ENCODE data around the gene PVR. TPM values are rescaled to one million over a fixed set of nuclear protein-coding genes. Genes with fewer than 3 reads are reported as not detected.

Gene PVR
- total RNA-seq, 2 donors from 2014 or later, result 13.9 to 17.5 TPM

- H3K27ac Mint-ChIP-seq, result no peak overlapping the region
- H3K4me1 Mint-ChIP-seq (ENCODE audit: low read depth), result peaks cover 60% of the 10 kb centered on the region
- ATAC-seq (replicated peaks in 1 of 2) (peak; percentile 28 to 29), DNase-seq (peak; percentile 78 to 82)
- no peaks in the 10 kb centered on the region for H3K36me3 Mint-ChIP-seq (ENCODE audit: insufficient read depth in 2 of 2)
- no peak overlapping the region for H3K4me3 Mint-ChIP-seq
- peaks cover 16% of the 10 kb centered on the region for H3K27me3 Mint-ChIP-seq (ENCODE audit: low read depth)
- H3K9me3 Mint-ChIP-seq, result no peaks in the 10 kb centered on the region
Observed at GRCh38 chr19:44689290-44690130, 45.8 kb downstream of the PVR start.

- Mint-ChIP-seq H3K4me1 (ENCODE audit: low read depth) (peaks cover 54% of the 10 kb centered on the region), H3K36me3 (ENCODE audit: insufficient read depth in 2 of 2) (no peaks in the 10 kb centered on the region), H3K9me3 (no peaks in the 10 kb centered on the region), H3K27ac (no peak overlapping the region), H3K4me3 (no peak overlapping the region), H3K27me3 (ENCODE audit: low read depth) (peaks cover 14% of the 10 kb centered on the region)
- DNase-seq (no peak), ATAC-seq (replicated peaks in 1 of 2) (no peak)
Observed at GRCh38 chr19:44690131-44690440, 46.4 kb downstream of the PVR start.

GRCh38 chr19:44692379-44692721 is 48.6 kb downstream of the PVR start:
- peak overlapping the region; percentile 60 to 75 for H3K4me3 Mint-ChIP-seq
- peaks cover 49% of the 10 kb centered on the region for H3K4me1 Mint-ChIP-seq (ENCODE audit: low read depth)
- ATAC-seq (replicated peaks in 1 of 2) (no peak), DNase-seq (no peak)
- H3K27me3 Mint-ChIP-seq (ENCODE audit: low read depth), result peaks cover 15% of the 10 kb centered on the region
- peak overlapping the region; percentile 41 for H3K27ac Mint-ChIP-seq
- no peaks in the 10 kb centered on the region for H3K9me3 Mint-ChIP-seq
- H3K36me3 Mint-ChIP-seq (ENCODE audit: insufficient read depth in 2 of 2), result no peaks in the 10 kb centered on the region

- Mint-ChIP-seq H3K36me3 (ENCODE audit: insufficient read depth in 2 of 2) (no peaks in the 10 kb centered on the region), H3K4me1 (ENCODE audit: low read depth) (peaks cover 47% of the 10 kb centered on the region), H3K27ac (no peak overlapping the region), H3K9me3 (no peaks in the 10 kb centered on the region), H3K4me3 (no peak overlapping the region), H3K27me3 (ENCODE audit: low read depth) (peaks cover 14% of the 10 kb centered on the region)
- no peak for ATAC-seq (replicated peaks in 1 of 2)
- DNase-seq, result peak; percentile 34 to 46
Observed at GRCh38 chr19:44694184-44694579, 50.5 kb downstream of the PVR start.

- no peak for ATAC-seq (replicated peaks in 1 of 2)
- Mint-ChIP-seq H3K36me3 (ENCODE audit: insufficient read depth in 2 of 2) (no peaks in the 10 kb centered on the region), H3K4me1 (ENCODE audit: low read depth) (peaks cover 29% of the 10 kb centered on the region), H3K27ac (no peak overlapping the region), H3K4me3 (no peak overlapping the region), H3K9me3 (no peaks in the 10 kb centered on the region), H3K27me3 (ENCODE audit: low read depth) (peaks cover 14% of the 10 kb centered on the region)
- DNase-seq, result no peak
Observed at GRCh38 chr19:44696939-44697669, 53.4 kb downstream of the PVR start.

GRCh38 chr19:44697670-44698034 is 53.9 kb downstream of the PVR start:
- peaks cover 14% of the 10 kb centered on the region for H3K27me3 Mint-ChIP-seq (ENCODE audit: low read depth)
- ATAC-seq (replicated peaks in 1 of 2) (no peak), DNase-seq (no peak)
- H3K4me3 Mint-ChIP-seq, result no peak overlapping the region
- H3K4me1 Mint-ChIP-seq (ENCODE audit: low read depth), result peaks cover 24% of the 10 kb centered on the region
- H3K36me3 Mint-ChIP-seq (ENCODE audit: insufficient read depth in 2 of 2), result no peaks in the 10 kb centered on the region
- H3K27ac Mint-ChIP-seq, result no peak overlapping the region
- H3K9me3 Mint-ChIP-seq, result no peaks in the 10 kb centered on the region

GRCh38 chr19:44698492-44699201 is 54.9 kb downstream of the PVR start, which contains the start of gene CEACAM16:
Gene CEACAM16 (plus strand): TSS chr19:44699151. CDS start chr19:44701457, 2,306 bp downstream.
- H3K9me3 Mint-ChIP-seq, result no peaks in the 10 kb centered on the region
- no peak within 1 kb of the TSS for H3K27ac Mint-ChIP-seq
- peaks cover 18% of the 10 kb centered on the region for H3K4me1 Mint-ChIP-seq (ENCODE audit: low read depth)
- H3K27me3 Mint-ChIP-seq (ENCODE audit: low read depth), result peaks cover 14% of the 10 kb centered on the region
- ATAC-seq (replicated peaks in 1 of 2) (no peak), DNase-seq (no peak)
- H3K36me3 Mint-ChIP-seq (ENCODE audit: insufficient read depth in 2 of 2), result no peaks in the 10 kb centered on the region
- H3K4me3 Mint-ChIP-seq, result no peak within 1 kb of the TSS

- H3K27me3 Mint-ChIP-seq (ENCODE audit: low read depth), result peaks cover 14% of the 10 kb centered on the region
- H3K36me3 Mint-ChIP-seq (ENCODE audit: insufficient read depth in 2 of 2), result no peaks in the 10 kb centered on the region
- ATAC-seq (replicated peaks in 1 of 2), result no peak
- H3K27ac Mint-ChIP-seq, result no peak overlapping the region
- no peak for DNase-seq
- H3K9me3 Mint-ChIP-seq, result no peaks in the 10 kb centered on the region
- H3K4me3 Mint-ChIP-seq, result no peak overlapping the region
- H3K4me1 Mint-ChIP-seq (ENCODE audit: low read depth), result peaks cover 10% of the 10 kb centered on the region
Observed at GRCh38 chr19:44700547-44700946, 56.8 kb downstream of the PVR start.

GRCh38 chr19:44701228-44701627 is 57.5 kb downstream of the PVR start:
- ATAC-seq (replicated peaks in 1 of 2) (no peak), DNase-seq (no peak)
- Mint-ChIP-seq H3K27me3 (ENCODE audit: low read depth) (peaks cover 14% of the 10 kb centered on the region), H3K9me3 (no peaks in the 10 kb centered on the region), H3K36me3 (ENCODE audit: insufficient read depth in 2 of 2) (no peaks in the 10 kb centered on the region), H3K4me3 (no peak overlapping the region), H3K4me1 (ENCODE audit: low read depth) (peaks cover 10% of the 10 kb centered on the region), H3K27ac (no peak overlapping the region)

GRCh38 chr19:44702551-44703176 is 59.0 kb downstream of the PVR start:
- H3K4me3 Mint-ChIP-seq, result no peak overlapping the region
- no peak for ATAC-seq (replicated peaks in 1 of 2)
- peaks cover 2% of the 10 kb centered on the region for H3K27me3 Mint-ChIP-seq (ENCODE audit: low read depth)
- peaks cover under 1% of the 10 kb centered on the region for H3K4me1 Mint-ChIP-seq (ENCODE audit: low read depth)
- H3K36me3 Mint-ChIP-seq (ENCODE audit: insufficient read depth in 2 of 2), result no peaks in the 10 kb centered on the region
- H3K9me3 Mint-ChIP-seq, result no peaks in the 10 kb centered on the region
- no peak overlapping the region for H3K27ac Mint-ChIP-seq
- no peak for DNase-seq

GRCh38 chr19:44703336-44704078 is 59.8 kb downstream of the PVR start:
- no peak for ATAC-seq (replicated peaks in 1 of 2)

GRCh38 chr19:44704982-44705381 is 61.3 kb downstream of the PVR start:
- Mint-ChIP-seq H3K4me1 (ENCODE audit: low read depth) (no peaks in the 10 kb centered on the region), H3K27ac (no peak overlapping the region), H3K27me3 (ENCODE audit: low read depth) (no peaks in the 10 kb centered on the region), H3K36me3 (ENCODE audit: insufficient read depth in 2 of 2) (no peaks in the 10 kb centered on the region), H3K4me3 (no peak overlapping the region), H3K9me3 (no peaks in the 10 kb centered on the region)
- ATAC-seq (replicated peaks in 1 of 2) (no peak), DNase-seq (no peak)

More at GRCh38 chr19:44703336-44704078, 59.8 kb downstream of the PVR start:
- no peak overlapping the region for H3K4me3 Mint-ChIP-seq
- no peaks in the 10 kb centered on the region for H3K36me3 Mint-ChIP-seq (ENCODE audit: insufficient read depth in 2 of 2)
- H3K27ac Mint-ChIP-seq, result no peak overlapping the region
- H3K4me1 Mint-ChIP-seq (ENCODE audit: low read depth), result no peaks in the 10 kb centered on the region
- DNase-seq, result no peak
- H3K27me3 Mint-ChIP-seq (ENCODE audit: low read depth), result no peaks in the 10 kb centered on the region
- H3K9me3 Mint-ChIP-seq, result no peaks in the 10 kb centered on the region
